ENCODE results near the gene OTOG.

Gene OTOG

DNA sequence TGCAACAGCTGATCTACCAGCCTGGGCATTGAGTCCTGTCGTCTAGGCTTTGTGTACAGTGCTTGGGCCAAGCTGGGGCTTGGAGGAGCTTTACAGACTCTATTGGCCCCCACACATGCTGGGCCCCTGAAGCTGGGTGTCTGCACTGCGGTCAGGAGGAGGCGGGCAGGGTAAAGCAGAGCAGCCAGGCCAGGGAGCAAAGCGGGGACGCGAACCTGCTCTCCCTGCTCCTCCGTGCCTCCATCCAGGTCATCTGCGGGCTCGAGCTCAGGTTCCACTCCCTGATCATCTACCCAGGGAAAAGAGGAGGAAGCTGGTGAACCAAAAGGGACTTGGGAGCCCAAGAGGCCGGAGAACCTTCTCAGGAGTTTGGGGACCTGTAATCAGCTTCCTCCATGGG is 29.9 kb upstream of the OTOG start:
- DNase-seq (ENCODE audit: low read depth in 2 of 2), result no peak

DNA sequence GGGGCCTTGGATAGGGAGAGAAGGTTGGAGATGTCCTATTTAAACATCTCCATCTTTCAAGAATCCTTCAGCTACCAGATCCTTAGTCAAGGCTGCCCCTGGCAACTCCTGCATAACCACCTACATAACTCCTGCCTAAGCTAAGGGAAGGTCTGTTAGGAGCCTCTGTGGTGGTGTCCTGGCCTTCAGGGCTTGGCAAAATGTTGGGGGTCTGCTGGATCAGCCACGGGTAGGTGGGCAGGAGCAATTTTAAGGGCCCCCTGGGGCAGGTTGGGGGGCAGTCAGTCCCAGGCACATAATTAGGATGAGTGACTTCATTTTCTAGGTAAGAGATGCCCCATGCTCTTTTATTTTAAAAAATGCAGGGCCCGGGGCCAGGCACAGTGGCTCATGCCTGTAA is 28.7 kb upstream of the OTOG start:
- no peak for DNase-seq (ENCODE audit: low read depth in 2 of 2)

DNA sequence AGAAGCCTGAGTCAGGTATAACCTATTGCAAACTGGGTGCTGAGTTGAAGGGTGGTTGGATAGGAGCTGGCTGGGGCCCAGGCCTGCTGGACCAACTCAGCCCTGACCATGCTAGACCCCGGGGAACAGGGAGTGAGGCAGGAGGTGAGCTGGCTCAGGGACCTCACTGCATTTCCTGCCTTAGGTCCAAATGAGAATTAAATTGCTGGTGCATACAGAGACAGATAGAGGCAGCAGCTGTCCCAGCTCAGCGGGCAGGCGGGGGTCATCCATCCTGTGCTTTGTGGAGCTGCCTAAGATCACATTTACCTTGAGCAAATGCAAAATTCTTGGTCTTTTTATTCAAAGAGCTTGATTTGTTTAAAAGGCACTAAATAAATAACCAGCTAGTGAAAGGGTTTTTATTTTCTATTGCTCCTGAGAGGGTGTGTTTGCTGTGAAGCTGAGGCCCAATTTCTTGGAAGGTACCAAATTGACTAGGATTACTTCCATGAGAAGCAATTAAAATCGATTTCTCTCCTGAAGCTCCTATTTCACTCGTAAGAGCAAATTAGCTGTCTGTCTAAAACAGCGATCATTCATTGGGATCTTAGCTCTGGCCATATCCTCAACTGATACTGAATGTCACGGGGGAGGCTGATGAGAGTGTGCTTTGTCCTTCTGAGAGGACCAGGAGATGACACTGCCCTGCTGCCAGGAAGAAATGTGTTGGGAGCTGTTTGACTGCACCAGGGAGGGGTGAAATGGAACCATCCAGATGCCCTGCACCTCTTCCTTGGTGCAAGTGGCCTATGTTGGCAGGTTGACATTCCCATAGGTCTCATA is 27.8 kb upstream of the OTOG start:
- no peak for DNase-seq (ENCODE audit: low read depth in 2 of 2)

DNA sequence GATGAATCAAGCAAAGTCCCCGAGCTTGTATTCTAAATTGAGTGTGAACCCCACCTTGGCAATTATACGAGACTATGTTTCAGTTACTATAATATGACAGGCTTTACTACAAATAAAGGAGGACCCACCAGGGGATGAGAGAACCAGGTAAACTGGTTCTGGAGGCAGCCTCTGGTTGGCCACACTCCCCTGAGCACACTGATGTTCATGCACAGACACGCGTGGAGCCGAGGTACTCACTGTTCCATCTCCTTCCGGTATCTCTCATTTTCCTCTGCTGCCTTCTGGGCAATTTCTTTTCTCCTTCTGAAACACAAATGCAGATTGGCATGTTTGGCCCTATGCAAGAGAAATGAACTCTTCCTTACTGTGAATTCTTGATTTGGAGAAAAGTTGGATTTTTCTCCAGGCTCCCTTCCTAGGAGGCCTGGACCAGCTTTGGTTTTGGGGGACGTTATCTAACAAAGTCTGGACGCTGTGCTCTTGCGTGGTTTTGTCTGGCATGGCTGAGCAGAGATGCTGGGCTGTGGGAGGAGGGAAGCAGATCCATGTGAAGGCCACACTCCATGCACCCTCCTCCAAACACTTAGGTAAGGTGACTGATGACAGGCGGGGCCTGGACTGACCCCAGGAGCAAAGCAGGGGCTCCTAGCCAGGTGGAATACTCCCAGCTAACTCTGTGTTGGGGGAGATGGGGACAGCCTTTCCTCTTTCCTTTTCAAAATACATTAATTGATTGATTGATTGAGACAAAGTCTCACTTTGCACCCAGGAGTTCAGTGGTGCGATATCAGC is 25.8 kb upstream of the OTOG start:
- DNase-seq (ENCODE audit: low read depth in 2 of 2), result no peak

DNA sequence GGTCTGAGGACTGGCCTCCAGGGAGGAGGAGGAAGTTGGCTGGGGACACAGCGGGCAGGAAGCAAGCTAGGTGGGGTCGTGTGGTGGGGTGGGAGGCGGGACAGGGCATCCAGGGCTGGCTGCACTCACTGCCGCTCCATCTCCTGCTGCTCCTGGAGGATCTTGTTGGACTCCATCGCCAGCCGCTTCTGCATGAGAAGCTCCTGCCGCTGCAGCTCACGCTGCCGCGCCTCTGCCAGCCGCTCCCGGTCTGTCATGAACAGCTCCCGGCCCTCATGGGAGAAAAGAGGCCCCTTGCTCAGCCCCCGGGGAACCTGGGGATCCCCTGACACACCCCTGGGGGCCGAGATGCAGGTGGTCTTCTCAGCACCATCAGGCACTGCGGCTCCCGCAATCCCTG is 24.4 kb upstream of the OTOG start:
- no peak for DNase-seq (ENCODE audit: low read depth in 2 of 2)

DNA sequence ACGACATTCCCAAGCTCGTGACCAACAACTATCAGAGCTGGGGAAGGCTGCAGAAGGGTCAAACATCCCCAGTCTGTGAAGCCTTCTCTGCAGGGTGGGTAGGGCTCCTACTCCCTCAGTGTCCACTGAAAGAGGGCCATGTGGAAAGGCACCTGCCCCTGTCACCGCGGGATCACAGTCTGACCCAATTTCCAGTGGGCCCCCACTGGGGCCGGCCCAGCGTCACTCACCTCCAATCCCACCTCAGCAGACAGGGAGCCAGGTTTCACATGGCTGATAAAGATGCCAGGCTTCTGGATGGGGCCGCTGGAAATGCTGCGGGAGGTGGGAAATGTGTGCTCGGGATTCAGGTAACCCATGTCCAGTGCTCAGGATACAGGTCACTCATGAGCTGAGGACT is 22.8 kb upstream of the OTOG start:
- no peak for DNase-seq (ENCODE audit: low read depth in 2 of 2)

DNA sequence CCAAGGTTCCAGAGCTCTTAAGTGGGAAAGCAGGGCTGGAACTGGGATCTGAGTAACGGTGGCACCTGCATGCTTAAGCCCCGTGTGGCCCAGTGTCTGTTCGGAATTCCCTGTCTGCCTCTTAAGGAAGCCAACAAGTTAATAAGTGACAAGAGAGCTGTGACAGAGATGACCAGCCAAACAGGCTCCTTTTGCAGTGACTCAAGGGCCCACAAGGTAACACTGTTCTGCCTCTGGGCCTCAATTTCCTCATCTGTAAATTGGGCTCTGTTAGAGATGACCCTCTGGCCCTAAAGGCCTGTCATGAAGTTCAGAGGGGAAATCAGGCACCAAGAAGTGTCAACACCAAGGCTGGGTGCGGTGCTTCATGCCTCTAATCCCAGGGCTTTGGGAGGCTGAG is 21.5 kb upstream of the OTOG start:
- DNase-seq (ENCODE audit: low read depth in 2 of 2), result no peak

DNA sequence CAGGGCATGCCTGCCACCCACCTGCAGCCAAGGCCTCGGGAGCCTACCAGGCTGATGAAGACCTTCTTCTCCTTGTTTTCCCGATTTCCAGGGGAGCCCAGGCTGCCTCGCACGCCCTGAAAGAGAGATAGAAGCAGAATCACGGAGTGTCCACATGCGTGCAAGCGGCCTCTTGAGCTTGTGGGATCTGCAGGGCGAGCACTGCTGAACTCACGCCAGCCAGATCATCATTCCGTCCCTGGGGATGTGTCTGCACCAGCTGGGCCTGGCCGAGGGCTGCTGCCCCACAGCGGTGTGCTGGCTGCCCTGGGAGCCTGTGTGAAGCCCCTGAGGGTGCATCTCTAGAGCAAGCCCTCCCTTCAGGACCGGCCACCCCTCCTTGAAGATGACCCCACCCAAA is 20.7 kb upstream of the OTOG start:
- no peak for DNase-seq (ENCODE audit: low read depth in 2 of 2)

DNA sequence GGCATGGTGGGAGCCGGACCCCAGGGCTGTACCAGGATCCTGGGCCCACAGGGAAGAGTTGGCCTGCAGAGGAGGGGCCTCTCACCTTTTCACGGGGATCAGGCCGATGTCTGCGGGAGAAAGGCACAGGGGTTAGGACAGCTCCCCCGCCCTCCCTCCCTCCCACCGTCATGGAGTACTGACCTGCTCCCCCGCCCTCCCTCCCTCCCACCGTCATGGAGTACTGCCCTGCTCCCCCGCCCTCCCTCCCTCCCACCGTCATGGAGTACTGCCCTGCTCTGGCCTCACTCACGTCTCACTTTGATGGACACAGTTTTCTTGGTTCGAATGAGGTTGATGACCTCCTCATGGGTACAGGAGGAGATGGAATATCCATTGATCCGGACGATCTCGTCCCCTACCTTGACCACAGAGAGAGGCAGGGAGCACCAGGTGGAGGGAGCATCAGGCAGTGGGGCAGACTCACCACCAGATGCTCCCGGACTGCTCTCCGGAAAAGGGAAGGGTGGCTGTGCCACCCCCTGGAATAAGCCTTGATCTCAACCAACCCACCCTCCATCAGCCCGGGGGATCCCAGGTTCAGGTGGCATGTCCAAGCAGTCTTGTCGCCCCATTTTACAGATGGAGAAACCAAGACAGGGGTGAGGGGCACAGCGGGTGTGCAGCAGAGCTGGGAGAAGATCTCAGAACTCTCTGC is 20.0 kb upstream of the OTOG start:
- no peak for DNase-seq (ENCODE audit: low read depth in 2 of 2)

DNA sequence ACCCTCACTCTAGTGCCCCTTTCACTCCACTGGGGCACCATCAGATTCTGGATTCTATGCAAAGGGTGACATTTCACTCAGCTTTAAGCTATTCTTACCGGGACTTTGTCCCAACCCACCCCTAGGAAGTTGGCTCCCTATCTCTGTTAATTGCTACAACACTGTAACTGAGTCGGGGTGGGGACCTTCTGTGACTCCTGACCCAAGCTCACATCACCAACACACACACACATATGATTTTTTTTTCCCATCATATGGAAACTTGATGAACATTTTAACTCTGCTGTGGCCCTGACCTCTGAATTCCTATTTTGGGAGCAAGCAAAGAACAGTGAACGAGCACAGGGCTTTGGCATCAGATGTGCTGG is 19.4 kb upstream of the OTOG start:
- no peak for DNase-seq (ENCODE audit: low read depth in 2 of 2)

DNA sequence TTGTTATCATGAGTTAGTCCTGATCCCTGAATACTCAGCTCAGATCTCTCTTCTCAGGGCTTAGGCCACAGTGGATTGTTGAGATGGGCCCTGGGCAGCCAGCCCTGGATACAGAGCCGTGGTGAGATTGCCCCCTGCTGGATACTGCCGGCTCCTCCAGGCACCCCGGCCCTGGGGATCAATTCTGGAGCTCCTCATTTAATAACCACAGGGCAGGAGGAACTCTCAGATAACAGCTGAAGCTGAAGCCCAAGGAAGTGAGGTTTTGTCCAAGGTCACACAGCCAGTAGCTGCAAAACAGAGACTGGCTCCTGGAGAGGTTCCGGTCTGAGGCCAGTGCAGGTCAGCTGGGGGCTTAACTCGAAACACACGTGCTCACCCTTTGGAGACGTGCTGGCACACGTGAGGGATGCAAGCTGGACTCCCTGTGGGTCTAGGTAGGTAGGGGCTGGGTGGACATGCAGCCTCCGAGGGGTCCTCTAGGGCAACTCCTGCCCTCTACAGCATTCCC is 18.8 kb upstream of the OTOG start:
- peak; percentile 27 to 43 for DNase-seq (ENCODE audit: low read depth in 2 of 2)

DNA sequence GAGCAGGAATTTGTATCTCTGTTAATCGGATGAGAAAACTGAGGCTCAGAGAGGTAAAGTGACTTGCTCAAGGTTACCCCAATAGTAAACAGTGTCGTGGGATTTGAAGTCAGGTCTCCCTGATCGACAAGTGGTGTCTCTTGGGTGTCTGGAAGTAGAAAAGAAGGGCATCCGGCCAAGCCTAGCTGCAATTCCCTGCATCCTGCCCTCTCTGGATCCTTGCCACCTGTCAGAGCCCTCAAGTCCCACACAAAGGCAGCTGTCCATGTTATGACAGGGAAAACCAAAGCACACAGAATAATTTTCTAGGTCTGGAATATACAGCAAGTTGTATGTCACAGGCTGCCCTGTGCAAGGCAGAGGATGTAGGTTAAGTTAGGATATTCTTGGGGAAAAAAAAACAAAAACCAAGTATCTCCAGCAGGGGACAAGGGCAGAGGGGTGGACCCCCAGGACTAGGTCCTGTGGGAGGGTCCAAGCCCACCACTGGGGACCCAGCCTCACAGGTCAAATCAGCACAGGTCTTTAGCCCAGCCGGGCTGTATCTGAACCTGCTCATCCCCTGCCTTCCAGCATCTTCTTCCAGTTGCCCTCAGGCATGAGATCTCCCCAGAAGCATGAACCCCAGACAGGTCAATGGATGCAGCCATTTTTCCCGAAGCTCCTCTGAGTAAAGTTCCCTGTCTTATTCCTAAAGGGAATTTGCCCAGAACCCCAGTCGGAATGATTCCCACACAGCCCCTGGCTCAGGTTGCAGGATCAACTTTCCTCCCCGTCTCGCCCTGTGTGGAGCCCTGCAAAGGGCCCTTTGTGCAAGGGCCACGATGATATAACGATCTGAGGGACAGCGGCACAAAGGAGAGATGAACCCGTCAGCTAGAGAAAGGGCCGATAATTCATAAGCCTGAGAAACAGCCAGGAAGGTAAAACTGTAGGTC is 17.9 kb upstream of the OTOG start:
- DNase-seq (ENCODE audit: low read depth in 2 of 2), result no peak

DNA sequence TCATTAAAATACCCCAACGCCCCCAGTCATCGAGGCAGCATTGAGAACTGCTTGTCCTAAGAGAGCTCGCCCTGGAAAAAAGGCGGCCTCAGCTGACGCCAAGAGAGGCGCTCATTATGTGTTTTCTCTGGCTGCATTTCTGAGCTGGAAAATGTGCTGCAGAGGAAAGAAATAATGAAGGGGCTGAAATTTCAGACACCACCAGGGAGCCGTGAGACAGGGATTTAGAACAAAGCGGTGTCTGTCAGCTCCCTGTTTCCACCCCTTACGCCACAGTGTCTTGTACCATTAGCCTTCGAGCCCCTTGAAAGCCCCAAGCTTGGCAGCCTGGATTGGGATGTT is 17.2 kb upstream of the OTOG start:
- DNase-seq (ENCODE audit: low read depth in 2 of 2), result no peak

DNA sequence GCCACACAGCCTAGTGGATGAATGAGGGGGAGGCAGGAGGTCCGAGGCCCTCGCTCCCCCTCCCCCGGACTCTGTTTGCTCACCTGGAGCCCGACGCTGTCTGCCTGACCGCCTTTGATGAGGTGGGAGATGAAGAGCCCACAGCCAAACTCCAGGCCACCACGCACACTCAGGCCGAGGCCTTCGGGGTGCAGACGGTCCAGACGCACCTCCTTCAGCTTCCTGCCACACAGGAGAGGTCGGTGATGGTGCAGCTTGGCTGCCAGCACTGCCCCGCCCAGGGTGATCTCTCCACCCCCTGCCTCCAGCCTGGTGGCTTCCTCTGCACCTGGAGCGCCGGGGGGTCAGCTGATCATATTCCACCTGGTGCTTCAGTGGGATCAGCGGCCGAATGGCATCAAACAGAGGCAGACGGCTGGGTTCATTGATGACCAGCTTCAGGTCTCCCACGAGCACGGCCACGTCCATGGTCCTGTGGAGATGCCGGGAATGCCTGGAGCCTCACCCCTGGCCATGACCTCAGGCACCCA is 15.9 kb upstream of the OTOG start:
- DNase-seq (ENCODE audit: low read depth in 2 of 2), result no peak

DNA sequence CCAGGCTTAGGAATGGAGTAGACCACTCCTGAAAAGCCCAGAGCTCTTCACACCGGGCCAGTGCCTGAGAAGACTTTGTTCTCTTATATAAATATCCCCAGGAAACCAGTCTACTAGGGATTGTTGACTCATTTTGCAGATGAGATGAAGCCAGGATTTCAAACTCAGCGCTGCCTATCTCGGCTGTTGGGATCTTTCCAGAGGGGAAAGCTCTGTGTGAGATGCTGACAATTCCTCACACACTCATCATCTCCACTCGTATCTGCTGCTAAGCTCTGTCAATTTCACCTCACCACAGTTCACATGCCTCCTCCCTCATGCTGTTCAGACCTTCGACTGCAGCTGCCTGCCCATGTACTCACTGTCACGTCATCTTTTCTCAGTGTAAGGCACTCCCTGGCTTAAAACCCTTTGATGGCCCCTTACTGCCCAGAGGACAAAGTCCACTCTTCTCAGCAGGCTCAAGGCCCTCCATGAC is 15.4 kb upstream of the OTOG start:
- DNase-seq (ENCODE audit: low read depth in 2 of 2), result no peak

DNA sequence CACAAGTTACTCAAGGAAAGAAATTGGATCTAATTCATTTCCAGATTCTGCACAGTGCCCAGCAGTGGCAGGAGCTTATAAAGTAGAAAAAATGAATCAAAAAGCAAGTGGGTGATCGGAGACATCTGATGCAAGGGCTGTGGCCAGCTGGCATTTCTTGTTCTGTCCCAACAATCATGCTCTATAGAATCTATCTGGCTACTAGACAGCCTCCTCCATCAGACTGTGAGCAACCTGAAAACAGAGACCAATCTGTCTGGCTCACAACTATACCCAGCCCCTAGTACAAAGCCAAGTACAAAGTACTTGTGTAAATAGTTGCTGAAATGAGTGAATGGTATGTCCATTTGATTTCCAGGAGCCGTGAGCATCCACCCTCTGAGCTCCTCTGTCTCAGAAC is 14.3 kb upstream of the OTOG start:
- no peak for DNase-seq (ENCODE audit: low read depth in 2 of 2)

DNA sequence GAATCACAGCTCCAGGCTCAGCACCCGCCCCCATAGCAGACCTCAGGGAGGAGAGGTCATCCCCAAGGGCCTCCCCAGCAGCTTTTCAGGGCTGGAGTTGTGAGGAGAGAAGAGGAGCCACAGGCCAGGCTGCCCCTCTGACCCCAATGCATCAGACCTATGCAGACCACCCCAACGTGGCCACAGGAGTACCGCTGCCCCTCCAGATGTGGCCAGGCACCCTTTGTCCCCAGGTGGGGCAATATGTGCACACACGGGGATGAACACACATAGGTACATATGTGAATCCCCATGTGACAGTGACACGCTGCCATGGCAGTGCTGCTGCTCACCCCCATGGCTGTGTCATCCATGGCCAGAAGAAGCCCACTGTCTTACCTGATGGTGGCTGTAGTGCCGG is 13.7 kb upstream of the OTOG start:
- DNase-seq (ENCODE audit: low read depth in 2 of 2), result no peak

DNA sequence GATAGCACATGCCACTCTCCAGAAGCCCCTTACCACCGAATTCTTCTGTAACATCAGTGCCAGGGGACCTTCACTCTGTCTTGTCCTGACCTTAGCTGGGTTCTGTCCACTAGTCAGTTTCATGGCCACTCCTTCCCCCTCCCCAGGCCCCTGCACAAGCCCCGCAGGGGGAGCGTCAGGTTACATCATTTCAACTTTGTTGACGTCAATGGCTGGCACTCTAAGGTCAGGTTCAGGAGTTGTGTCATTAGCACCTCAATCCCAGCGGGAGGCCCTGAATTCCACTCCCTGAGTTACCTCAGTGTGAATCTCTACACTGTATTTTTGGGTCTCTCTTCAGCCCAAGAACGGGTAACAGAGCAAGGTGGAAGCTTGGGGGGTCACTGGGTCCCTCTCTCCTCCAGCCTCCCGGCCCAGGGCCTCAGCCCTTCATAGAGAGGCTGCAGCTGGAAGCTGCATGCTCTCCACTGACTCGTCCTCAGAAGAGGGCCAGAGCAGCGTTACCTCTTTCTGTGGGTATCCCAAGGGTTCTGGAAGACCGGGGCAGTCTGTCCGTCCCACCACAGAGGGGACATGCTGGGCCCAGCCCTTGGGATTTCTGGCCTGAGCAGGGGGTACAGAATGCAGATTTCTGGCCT is 13.2 kb upstream of the OTOG start:
- DNase-seq (ENCODE audit: low read depth in 2 of 2), result no peak

DNA sequence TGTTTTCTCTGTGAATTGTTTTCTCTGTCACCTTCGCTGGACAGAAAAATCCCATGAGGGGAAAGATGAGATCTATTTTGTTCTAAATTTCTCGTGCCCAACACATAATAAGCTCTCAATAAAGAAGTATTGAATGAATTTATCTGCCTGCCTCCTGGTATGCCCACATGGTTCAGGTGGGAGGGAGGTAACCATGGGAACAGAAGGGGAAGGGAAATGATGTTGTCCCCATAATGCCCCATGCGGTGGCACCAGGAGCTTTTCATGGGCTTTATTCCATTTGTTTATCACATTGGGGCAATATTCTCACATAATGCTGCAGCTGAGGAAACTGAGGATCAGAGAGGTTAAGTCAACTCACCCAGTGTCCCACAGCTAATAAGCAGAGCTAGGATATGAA is 11.6 kb upstream of the OTOG start:
- DNase-seq (ENCODE audit: low read depth in 2 of 2), result no peak

DNA sequence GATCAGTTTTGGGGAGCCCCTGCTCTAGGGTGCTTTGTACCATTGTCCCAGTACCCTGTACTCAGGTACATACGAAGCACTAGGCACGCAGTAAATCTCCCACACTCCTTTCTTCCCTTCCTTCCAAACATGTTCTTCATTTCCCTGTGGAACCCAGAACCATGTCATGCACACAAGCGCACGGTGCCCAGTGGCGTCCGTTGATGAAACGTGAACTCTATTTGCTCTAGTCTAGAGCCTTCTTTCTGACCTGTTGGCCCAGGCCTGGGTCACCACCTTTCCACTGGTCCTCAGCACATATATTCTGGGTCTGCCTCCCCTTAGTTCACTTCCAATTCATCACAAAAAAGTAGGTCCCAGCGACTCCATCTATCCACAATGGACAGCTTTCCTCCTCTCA is 9.8 kb upstream of the OTOG start:
- DNase-seq (ENCODE audit: low read depth in 2 of 2), result no peak

DNA sequence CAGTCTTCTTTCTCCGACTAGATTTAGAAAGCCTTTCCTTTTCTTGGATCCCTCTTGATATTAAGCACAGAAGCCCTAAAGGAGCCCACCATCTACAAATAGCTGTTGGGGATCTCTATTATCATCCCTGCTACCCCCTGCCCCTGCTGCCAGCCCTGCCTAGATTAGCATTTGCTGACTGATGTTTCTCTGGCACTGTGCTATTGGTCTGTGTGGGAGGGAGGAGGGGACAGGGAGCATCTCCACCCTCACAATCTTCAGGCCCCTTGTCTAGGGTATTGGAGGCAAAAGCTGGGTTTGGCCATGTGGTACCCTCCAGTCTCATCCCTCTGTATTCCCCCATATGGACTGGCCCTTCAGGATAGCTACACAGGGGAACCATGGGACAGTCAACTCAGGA is 9.0 kb upstream of the OTOG start:
- DNase-seq (ENCODE audit: low read depth in 2 of 2), result no peak

All from stimulated activated CD8-positive, alpha-beta memory T cell treated with anti-CD3 and anti-CD28 coated beads, Interleukin-2, amount 100 ng/mL, for 48 hours (primary cell).